HG02884 (cell line): ENCODE results near the gene SLIT3.

Experiments
- ATAC-seq: cut with Tn5 transposase; IDR thresholded peaks from one replicate; pipeline ENCODE4 v1.9.1; 2021; ENCODE audit warnings: mild to moderate bottlenecking, moderate library complexity; ENCODE audit not compliant: unreplicated experiment

SLIT3 gene

GRCh38 chr5:169009123-169009522, 291.8 kb downstream of the SLIT3 start:
- no peak for ATAC-seq

GRCh38 chr5:169006842-169007790, 293.8 kb downstream of the SLIT3 start:
- ATAC-seq, result no peak

- no peak for ATAC-seq
Observed at GRCh38 chr5:169004551-169004950, 296.4 kb downstream of the SLIT3 start.

GRCh38 chr5:169003721-169004541, 297.0 kb downstream of the SLIT3 start:
- ATAC-seq, result no peak

GRCh38 chr5:169002953-169003555, 297.9 kb downstream of the SLIT3 start:
- ATAC-seq, result no peak

- ATAC-seq, result no peak
Observed at GRCh38 chr5:169001394-169001793, 299.5 kb downstream of the SLIT3 start.

GRCh38 chr5:168995024-168995423, 305.9 kb downstream of the SLIT3 start:
- no peak for ATAC-seq

GRCh38 chr5:168992687-168993086, 308.3 kb downstream of the SLIT3 start:
- no peak for ATAC-seq

GRCh38 chr5:168992016-168992415, 308.9 kb downstream of the SLIT3 start:
- no peak for ATAC-seq

GRCh38 chr5:168991311-168991710, 309.6 kb downstream of the SLIT3 start:
- no peak for ATAC-seq

- no peak for ATAC-seq
Observed at GRCh38 chr5:168990679-168991078, 310.3 kb downstream of the SLIT3 start.

- no peak for ATAC-seq
Observed at GRCh38 chr5:168989731-168990505, 311.0 kb downstream of the SLIT3 start.

- ATAC-seq, result no peak
Observed at GRCh38 chr5:168988699-168989098, 312.2 kb downstream of the SLIT3 start.

GRCh38 chr5:168987543-168988300, 313.2 kb downstream of the SLIT3 start:
- peak; percentile 67 for ATAC-seq

GRCh38 chr5:168985454-168985853, 315.5 kb downstream of the SLIT3 start:
- ATAC-seq, result no peak

GRCh38 chr5:168984135-168984675, 316.7 kb downstream of the SLIT3 start:
- no peak for ATAC-seq

- ATAC-seq, result no peak
Observed at GRCh38 chr5:168979135-168979534, 321.8 kb downstream of the SLIT3 start.

GRCh38 chr5:168978500-168978899, 322.4 kb downstream of the SLIT3 start:
- no peak for ATAC-seq

- ATAC-seq, result no peak
Observed at GRCh38 chr5:168978015-168978414, 322.9 kb downstream of the SLIT3 start.
